H54 (cell line): ENCODE data around the gene RAB36.

Source experiments
- DNase-seq: peaks from one replicate; pipeline ENCODE4 v3.0.0; 2011; ENCODE audit warnings: low spot score, mixed read lengths; ENCODE audit not compliant: insufficient read length
- FAIRE-seq: peaks from 3 replicates; lab custom pipeline; 2011; peaks lifted over from hg19 to GRCh38; lab: Jason Lieb, UNC
- POLR2A ChIP-seq: IDR thresholded peaks from 2 replicates; pipeline ENCODE4 v1.6.1; 2011; ENCODE audit warnings: low read depth, mild to moderate bottlenecking, low read length

The RAB36 gene

GRCh38 chr22:23144932-23145877 is at the start of gene RAB36:
Gene RAB36, plus strand, starts transcription at chr22:23145477. Its CDS starts 1,140 bp downstream, at chr22:23146617.
- peak; percentile 90 for DNase-seq
- peak; percentile 74 for FAIRE-seq
- peak; percentile 33; the same call in 1 of the 2 replicates for TF ChIP-seq POLR2A

GRCh38 chr22:23095733-23096342 is 49.4 kb upstream of the RAB36 start:
- no peak for FAIRE-seq
- TF ChIP-seq POLR2A: no peak
- no peak for DNase-seq

- FAIRE-seq (no peak), DNase-seq (no peak)
- no peak for TF ChIP-seq POLR2A
Observed at GRCh38 chr22:23097412-23098229, 47.7 kb upstream of the RAB36 start.

- TF ChIP-seq POLR2A: no peak
- FAIRE-seq (no peak), DNase-seq (no peak)
Observed at GRCh38 chr22:23098230-23098705, 47.0 kb upstream of the RAB36 start.

- no peak for DNase-seq
- no peak for FAIRE-seq
- TF ChIP-seq POLR2A: no peak
Observed at GRCh38 chr22:23098718-23099530, 46.4 kb upstream of the RAB36 start.

- DNase-seq (no peak), FAIRE-seq (no peak)
- TF ChIP-seq POLR2A: no peak
Observed at GRCh38 chr22:23099531-23099804, 45.8 kb upstream of the RAB36 start.

GRCh38 chr22:23100124-23100801 is 45.0 kb upstream of the RAB36 start:
- FAIRE-seq (no peak), DNase-seq (no peak)
- TF ChIP-seq POLR2A: no peak

GRCh38 chr22:23101524-23101923 is 43.8 kb upstream of the RAB36 start:
- TF ChIP-seq POLR2A: no peak
- DNase-seq: no peak
- no peak for FAIRE-seq

GRCh38 chr22:23102002-23102655 is 43.1 kb upstream of the RAB36 start:
- no peak for TF ChIP-seq POLR2A
- DNase-seq: no peak
- no peak for FAIRE-seq

- DNase-seq (no peak), FAIRE-seq (no peak)
- no peak for TF ChIP-seq POLR2A
Observed at GRCh38 chr22:23102776-23103175, 42.5 kb upstream of the RAB36 start.

GRCh38 chr22:23103199-23103954 is 41.9 kb upstream of the RAB36 start:
- no peak for TF ChIP-seq POLR2A
- FAIRE-seq (no peak), DNase-seq (no peak)
